ENCODE results near the gene OR52B6.
A peak's percentile ranks its signal among the peaks of the same experiment; 100 is the strongest.
"Not testable (repeated sequence)": the region's sequence is repeated elsewhere in the genome, so short reads cannot be mapped to it uniquely, and the experiment has no call there.

OR52B6 gene

GRCh38 chr11:5597953-5598352, 17.3 kb downstream of the OR52B6 start:
- FAIRE-seq: no peak

DNA sequence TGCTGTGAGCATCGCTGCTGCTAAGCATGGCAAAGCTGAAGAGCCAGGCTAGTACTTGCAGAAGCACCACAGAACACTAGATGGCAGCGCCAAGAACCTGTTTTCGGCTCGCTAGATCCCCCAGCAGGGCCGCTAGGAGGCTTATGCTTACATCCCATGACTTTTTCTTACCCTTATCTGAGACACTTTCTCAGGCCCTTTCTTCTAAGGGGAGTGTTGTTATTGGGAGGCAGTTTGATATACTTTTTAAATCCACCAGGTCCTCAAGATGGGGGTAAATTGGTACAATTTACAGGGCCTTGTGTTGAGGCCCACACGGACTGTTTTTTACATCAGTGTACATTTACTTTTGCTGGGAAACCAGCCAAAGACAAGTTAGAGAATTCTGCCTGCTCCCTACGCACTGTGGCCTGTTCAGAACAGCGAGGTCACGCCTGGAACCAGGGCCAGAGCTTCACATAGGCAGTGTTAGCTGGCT, 19.7 kb downstream of the OR52B6 start:
- FAIRE-seq: no peak

- FAIRE-seq: not testable (repeated sequence)
Observed at GRCh38 chr11:5602791-5603190, 22.1 kb downstream of the OR52B6 start.

- FAIRE-seq: no peak
Observed at GRCh38 chr11:5603326-5603725, 22.6 kb downstream of the OR52B6 start.

DNA sequence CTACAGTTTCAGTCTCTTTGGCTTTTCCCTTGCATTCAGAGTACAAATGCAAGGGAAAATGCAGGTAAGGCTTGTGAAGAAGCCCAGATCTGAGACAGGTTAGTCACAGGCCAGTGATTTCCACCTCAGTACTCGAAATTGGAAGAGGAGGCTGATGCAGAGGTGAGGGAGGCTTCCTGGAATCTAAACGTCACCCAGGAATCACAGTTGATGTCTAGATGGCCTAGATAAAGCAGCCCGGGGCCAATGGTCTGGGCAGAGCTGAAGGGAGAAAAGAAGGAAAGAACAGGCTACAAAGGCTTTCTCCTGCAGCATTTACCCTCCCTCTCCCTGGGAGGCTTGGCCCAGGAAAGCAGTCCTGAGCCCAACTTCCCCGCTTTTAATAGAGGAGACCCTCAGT, 24.2 kb downstream of the OR52B6 start:
- no peak for FAIRE-seq

GRCh38 chr11:5605849-5606248, 25.2 kb downstream of the OR52B6 start:
- no peak for FAIRE-seq

DNA sequence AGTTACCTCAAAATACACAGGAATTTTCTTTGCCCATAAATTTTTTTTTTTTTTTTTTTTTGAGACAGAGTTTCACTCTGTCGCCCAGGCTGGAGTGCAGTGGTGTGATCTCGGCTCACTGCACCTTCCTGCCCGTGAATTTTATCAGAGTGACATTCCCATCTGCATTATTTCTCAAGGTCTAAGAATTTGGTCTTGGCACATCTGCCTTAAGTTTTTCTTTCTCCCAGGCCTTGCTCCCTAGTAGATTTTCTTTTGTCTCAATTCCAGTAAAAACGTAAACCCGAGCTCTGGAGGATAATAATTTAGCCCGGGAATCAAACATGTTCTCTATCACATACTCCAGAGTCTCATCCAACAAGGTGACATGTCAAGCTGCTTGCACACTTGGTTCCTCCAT, 28.1 kb downstream of the OR52B6 start:
- no peak for FAIRE-seq

- no peak for FAIRE-seq
Observed at GRCh38 chr11:5610446-5610845, 29.8 kb downstream of the OR52B6 start.

DNA sequence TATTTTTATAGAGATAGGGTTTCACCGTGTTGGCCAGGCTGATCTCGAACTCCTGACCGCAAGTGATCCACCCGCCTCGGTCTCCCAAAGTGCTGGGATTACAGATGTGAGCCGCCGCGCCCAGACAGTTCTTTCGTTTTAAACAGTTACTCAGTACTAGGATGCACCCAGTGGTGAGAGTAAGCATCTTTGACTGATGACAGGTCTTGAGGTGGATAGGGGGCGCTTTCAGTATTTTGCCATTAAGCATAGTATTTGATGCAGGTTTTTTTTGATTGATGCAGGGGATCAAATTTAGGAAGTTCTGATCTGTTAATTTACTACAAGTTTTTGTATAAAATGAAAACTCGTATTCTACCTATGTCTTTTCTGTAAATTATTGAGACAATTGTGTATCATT, 30.9 kb downstream of the OR52B6 start:
- FAIRE-seq: no peak

- no peak for FAIRE-seq
Observed at GRCh38 chr11:5618807-5619206, 38.1 kb downstream of the OR52B6 start.

DNA sequence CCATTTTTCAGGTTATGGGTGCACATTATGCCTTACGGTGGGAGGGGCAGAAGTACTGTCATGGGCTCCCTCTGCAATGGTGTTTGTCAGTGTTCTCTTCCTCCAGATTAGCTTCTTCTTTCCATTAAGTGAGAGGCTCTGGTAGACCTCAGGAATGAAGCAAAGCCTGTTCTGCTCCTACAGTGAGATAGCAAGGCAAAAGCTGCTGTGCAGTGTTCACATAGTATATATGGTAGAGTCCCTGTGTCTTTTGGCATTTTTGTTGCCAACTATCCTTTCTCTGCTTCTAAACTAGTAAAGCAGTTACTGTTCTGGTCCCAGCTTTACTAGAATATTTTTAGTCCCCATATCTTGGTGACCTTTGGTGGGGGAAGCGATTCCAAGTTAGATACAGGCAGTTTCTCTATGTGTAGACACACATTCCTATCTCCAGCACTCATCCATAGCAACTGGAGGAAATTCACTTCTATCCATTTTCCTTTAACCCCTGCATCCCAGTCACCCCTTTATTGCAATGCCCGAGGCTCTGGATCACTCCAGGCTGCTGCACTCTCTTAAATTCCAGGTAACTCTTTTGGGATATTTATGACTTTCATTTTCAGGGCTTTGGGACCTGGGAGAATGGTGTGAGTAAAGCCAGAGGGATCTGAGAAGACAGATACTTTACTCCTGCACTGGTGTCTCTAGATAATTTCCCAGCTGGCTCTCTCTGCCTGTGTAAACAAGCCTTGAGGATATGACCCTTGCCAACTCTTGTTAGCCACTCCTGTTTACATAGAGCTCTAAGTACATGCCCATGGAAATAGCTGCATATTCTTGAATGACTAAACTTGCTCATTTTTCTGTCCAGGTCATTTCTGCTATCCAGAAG, 40.2 kb downstream of the OR52B6 start:
- no peak for FAIRE-seq

- no peak for FAIRE-seq
Observed at GRCh38 chr11:5621580-5621979, 40.9 kb downstream of the OR52B6 start.

DNA sequence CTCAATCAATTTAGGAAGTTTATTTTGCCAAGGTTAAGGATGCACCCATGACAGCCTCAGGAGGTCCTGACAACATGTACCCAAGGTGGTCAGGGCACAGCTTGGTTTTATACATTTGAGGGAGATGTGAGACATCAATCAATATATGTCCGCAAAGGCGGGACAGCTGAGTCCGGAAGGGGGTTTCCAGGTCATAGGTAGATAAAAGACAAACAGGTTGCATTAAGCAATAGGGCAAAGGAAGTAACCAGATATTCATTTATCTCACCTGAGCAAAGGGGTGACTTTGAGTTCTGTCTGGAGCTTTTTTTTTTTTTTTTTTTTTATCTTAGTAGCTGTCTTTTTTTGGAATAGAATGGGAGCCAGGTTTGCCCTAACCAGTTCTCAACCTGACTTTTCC, 42.1 kb downstream of the OR52B6 start:
- FAIRE-seq: no peak

GRCh38 chr11:5624489-5625279, 44.0 kb downstream of the OR52B6 start, which contains the start of gene TRIM34:
Gene TRIM34, plus strand, starts transcription at chr11:5625001. Its CDS starts 7,331 bp downstream, at chr11:5632332.
- FAIRE-seq: peak; percentile 62

- FAIRE-seq: no peak
Observed at GRCh38 chr11:5625281-5625680, 44.6 kb downstream of the OR52B6 start.

DNA sequence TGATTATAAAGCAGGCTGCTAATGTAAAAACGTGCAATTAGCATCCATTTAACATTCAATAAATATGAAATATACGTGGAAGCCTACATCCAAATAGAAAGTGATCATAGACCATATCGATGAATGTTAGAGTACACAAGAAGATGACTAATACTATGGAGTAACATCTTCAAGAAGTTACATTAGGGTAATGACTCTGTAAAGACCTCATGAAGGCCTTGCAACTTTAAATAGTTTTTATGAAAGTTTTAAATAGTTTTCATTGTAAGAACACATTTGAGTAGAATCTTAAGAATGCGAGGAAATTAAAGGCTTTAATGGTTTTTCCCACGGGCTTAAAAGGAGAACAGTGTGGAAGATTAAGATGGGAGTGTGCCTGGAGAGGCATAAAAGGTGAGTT, 45.5 kb downstream of the OR52B6 start:
- no peak for FAIRE-seq

GRCh38 chr11:5631417-5631816, 50.7 kb downstream of the OR52B6 start:
- no peak for FAIRE-seq

Measured in colon (tissue), 2 donors.